Activated naive CD4-positive, alpha-beta T cell treated with anti-CD3 and anti-CD28 coated beads, Interleukin-2, amount 50 U/mL, for 72 hours (primary cell): ENCODE results near the gene SLC16A11. TPM values are rescaled to one million over a fixed set of nuclear protein-coding genes. Genes with fewer than 3 reads are reported as not detected.
A peak's percentile ranks its signal among the peaks of the same experiment; 100 is the strongest.

ENCODE experiments used
- ATAC-seq, 2 donors: fragments of 150-1000 bp; cut with Tn5 transposase; 2 replicates each; pipeline ENCODE4 v1.10.0; 2021; ENCODE audit warnings: mild to moderate bottlenecking in 2 of 2, moderate library complexity in 2 of 2
- DNase-seq, 2 donors: peaks; one replicate each; pipeline ENCODE4 v3.0.0; 2021 to 2022; ENCODE audit warnings: low spot score in 2 of 2
- H3K27ac Mint-ChIP-seq, 2 donors: one replicate each; pipeline ENCODE4 v1.8.0; 2022; ENCODE audit warnings: mild to moderate bottlenecking in 2 of 2, mixed read lengths in 2 of 2
- H3K36me3 Mint-ChIP-seq, 2 donors: one replicate each; pipeline ENCODE4 v1.8.0; 2022; ENCODE audit warnings: mixed read lengths in 2 of 2
- H3K9me3 Mint-ChIP-seq, 2 donors: one replicate each; pipeline ENCODE4 v1.8.0; 2022; ENCODE audit warnings: mixed read lengths in 2 of 2
- total RNA-seq, 2 donors: library from RNA; stranded (reverse); gene quantifications; one replicate each; pipeline ENCODE4 v1.2.3, GENCODE V29; 2022

Gene SLC16A11
- total RNA-seq, 2 donors from 2014 or later, result 0.30 to 1.1 TPM

DNA sequence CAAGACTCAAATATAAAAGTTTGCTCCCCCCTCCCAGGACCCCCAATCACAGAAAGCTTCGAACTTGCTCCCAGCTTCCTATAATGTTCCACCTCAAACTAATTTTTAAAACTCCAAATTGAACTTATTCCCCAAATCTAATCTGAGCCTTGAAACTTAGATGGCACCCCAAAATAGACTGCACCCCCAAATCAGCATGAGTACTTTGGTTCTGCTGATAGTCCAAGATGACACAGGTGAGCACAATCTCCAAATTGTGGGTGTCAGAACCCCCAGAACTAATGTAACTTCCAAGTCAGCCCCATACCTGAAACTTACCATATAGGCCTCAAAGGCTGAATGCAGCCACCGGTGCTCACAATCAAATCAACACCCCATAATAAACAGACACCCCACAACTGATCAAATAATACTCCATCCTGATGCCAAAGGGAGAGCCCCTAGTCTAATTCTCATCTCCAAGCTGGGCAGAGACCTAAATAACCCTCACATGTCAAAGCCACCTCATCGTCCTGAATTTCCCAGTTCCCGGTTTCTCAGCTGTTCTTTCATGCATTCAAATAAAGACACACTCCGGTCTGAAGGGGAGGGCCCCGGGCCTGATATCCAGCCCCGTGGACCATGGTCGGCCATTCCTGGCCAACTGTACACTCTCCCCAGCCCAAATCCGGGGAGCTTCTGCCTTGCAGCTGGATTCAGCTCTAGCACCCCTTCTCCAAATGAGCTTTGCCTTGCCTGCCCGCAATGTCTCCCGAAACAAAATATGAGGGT is 22.8 kb downstream of the SLC16A11 start:
- DNase-seq, result no peak
- Mint-ChIP-seq H3K27ac (peak overlapping the region in 1 of 2 donors; percentile 53), H3K36me3 (peaks cover 7 to 15% of the 10 kb centered on the region in 2 donors), H3K9me3 (no peaks in the 10 kb centered on the region)
- no peak for ATAC-seq

DNA sequence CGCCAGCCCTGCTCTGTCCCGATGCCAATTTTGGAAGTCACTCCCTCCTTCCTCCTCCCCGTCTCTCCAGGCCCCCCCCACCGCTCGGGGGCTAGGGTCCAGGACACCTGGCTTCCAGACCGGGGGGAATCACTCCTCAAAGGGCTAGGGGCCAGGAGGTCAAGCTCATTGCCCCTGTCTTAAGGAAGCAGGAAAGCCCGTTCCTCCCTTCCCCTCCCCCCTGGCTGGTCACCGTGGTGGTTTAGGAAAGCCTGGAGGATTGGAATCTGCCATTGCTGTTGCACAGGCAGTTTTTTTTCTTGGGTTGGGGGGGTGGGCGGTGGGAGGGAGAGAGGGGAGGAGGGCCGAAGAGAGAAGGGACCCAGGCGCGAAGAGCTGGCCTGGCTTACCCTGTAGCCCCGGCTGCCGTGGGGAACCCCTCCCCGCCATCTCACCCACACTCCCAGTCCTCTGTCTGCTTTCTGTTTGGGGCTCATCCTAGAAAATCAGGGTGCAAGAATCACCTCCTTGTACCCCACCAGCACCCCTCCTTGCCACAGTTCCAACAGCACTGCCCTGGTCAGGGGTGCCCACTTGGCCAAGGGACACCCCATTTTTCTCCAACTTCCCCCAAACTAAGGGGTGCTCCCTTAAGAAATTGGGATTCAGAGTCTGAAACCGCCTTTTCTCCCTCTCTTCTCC is 23.9 kb downstream of the SLC16A11 start:
- DNase-seq, result no peak
- no peak for ATAC-seq
- H3K36me3 Mint-ChIP-seq, result peaks cover 7 to 15% of the 10 kb centered on the region in 2 donors
- H3K27ac Mint-ChIP-seq, result no peak overlapping the region
- no peaks in the 10 kb centered on the region for H3K9me3 Mint-ChIP-seq

DNA sequence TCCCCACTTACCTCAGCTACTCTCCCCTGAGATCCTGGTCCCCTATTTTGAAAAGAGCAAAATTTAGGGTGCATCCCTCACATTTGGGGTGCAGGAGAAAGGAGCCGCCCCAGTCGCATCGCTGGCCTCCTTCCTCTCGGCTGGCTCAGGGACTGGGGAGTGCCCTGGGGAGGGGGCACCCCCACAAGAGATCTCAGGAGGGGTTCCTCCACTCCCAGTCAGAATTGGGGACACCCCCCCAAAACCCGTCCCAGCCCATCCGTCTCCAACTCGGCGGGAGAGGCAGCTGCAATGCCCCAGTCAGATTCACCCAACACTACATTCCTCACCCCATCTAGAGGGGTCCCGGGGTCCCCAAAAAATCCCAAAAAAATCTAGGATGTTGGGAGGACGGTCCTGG is 24.5 kb downstream of the SLC16A11 start:
- Mint-ChIP-seq H3K27ac (peak overlapping the region in 1 of 2 donors; percentile 22), H3K36me3 (peaks cover 9 to 17% of the 10 kb centered on the region in 2 donors), H3K9me3 (no peaks in the 10 kb centered on the region)
- ATAC-seq (no peak), DNase-seq (no peak)

DNA sequence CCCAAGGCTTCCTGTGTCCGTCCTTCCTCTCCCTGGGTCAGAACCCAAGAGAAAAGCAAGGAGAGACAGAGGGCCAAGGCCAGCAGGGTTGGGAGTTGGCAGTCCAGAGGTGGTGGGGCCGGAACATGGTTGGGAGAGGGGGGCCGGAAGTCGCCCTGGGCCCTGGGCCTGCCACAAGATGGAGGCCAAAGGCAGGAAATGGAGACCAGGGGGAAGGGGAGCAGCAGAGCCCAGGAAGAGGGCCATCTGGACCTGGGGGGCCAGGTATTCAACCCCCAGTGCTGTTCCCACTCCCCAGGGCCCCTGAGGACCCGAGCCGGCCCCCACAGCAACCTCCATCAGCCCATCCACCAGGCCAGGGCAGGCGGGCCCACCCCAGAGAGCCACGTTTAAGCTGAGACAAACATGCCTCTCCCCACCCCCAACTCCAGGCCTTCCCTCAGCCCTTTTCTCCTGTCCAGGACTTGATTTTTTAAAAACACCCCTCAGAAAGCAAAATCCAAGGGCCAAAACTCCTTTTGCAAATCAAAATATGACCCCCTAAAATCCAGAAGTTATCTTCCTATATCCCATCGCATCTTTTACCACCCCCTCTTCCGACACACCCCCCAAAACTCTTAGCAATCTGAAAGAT is 25.4 kb downstream of the SLC16A11 start:
- Mint-ChIP-seq H3K27ac (no peak overlapping the region), H3K36me3 (peaks cover 19 to 25% of the 10 kb centered on the region in 2 donors), H3K9me3 (no peaks in the 10 kb centered on the region)
- ATAC-seq, result no peak
- DNase-seq, result no peak

DNA sequence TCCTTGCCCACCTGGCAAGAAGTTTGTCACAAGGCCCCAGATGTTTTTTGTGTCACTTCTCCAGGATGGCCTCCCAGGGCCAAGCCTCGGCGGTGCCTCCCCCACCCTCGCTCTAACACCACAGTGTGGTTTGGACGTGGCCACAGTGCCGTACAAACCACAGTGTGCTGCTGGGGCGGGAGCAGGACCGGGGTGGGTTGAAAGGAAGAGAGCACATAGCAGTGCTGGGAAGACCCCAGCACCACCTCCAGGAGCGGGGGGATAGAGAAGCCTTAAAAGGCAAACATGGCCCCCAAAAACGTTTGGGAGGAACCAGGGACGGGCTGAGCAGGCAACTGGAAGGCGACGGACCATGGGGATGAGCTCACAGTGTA is 26.1 kb downstream of the SLC16A11 start:
- peak overlapping the region; percentile 9 to 49 for H3K27ac Mint-ChIP-seq
- DNase-seq (no peak), ATAC-seq (no peak)
- H3K9me3 Mint-ChIP-seq, result no peaks in the 10 kb centered on the region
- H3K36me3 Mint-ChIP-seq, result peaks cover 25% of the 10 kb centered on the region in 2 donors

DNA sequence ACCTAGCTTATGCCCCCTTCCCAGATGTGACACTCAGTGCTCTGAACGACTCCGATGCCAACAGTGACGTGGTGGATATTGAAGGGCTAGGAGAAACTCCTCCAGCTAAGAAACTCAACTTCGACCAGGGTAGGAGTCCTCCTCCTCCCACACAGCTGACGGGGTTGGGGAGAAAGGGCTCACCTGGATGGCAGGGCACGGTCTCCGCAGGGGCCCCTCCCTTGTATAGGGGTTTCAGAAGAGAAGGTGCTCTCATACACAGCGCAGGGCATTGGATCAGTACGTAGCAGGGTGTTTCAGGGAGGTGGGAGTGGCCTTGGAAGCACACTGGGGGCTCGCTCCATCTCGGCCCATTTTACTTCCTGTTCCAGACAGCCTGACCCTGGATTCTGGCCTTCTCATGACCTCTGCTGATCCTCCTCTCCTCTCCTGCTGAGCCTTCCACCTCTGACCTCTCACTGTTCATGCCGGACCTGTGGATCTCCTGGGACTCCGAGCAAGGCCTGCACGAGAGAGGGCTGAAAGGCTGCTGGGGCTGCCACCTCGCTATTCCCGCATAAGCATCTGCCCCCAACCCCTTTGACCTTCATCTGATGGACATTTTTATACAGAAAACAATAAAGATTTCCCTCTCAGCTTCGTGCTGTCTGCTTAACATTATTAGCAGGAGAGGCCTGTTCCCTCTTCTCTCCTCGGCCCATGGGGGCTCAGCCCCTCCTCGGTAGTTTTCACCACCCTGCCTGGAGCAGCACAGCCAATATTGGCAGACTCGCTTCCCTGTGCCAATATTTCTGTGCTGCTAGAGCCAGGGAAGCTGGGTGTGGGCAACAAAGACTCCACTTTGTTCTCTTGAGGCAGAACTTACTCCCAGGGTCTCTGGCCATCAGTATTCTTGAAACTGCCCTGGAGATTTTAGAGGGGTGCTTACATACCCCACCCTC is 26.7 kb downstream of the SLC16A11 start:
- peaks cover 27 to 28% of the 10 kb centered on the region in 2 donors for H3K36me3 Mint-ChIP-seq
- H3K9me3 Mint-ChIP-seq, result no peaks in the 10 kb centered on the region
- peak overlapping the region; percentile 9 to 97 for H3K27ac Mint-ChIP-seq
- DNase-seq, result no peak
- ATAC-seq, result no peak

DNA sequence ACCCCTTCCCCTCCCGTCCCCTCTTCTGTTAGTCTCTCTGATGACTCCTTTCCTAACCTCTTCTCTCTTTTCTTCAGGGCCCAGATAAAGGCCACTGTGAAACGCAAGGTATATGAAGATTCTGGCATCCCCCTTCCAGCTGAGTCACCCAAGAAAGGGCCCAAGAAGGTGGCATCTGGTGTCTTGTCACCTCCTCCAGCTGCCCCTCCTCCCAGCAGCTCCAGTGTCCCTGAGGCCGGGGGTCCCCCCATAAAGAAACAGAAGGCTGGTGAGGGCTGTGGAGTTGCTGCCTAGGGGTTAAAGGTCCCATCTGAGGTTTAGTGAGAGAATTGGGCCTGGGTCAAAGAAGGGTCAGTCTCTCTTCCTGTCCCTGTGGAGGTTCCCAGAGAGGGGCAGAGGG is 27.5 kb downstream of the SLC16A11 start:
- DNase-seq (no peak), ATAC-seq (no peak)
- Mint-ChIP-seq H3K9me3 (no peaks in the 10 kb centered on the region), H3K36me3 (peaks cover 32 to 35% of the 10 kb centered on the region in 2 donors), H3K27ac (peak overlapping the region; percentile 93 to 97)

DNA sequence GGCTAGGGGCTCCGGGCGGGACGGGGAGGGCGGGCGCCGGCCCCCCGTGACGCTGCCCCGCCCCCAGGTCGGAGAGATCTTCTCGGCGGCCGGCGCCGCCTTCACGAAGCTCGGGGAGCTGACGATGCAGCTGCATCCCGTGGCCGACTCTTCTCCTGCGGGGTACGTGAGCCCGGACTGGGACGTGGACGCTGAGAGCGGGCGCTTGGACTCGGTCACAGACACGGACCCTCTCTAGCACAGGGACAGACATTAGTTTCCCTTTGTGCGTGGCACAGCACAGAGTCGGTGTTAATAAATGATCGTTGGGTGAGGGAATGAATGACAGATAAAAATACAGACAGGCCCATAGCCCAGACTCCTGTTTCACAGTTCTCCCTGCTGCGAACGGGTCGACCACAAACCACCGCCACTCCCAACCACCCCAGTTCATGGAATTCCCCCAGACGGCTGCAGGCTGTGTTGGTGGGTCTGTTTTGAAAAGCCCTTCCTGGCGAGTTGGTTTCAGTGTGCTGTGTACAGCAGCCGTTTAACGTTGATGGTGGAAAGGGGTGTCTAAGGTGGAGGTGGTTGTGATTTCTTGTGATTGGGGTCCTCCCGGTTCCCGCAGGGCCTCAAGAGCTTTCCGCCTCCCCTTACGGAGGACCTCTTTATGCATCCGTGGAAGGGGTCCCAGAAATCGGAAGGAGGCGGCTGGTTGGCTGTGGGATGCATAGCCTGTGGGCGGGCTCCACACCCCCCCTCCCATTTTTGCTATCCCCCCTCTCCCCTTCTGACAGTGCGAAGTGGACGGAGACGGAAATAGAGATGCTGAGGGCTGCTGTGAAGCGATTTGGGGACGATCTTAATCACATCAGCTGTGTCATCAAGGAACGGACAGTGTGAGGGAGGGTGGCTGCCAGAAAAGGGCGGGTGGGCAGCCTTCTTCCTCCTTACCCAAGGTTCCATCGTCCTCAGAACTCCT is 28.6 kb downstream of the SLC16A11 start:
- DNase-seq (peak; percentile 61 to 90), ATAC-seq (peak; percentile 16 to 57)
- no peaks in the 10 kb centered on the region for H3K9me3 Mint-ChIP-seq
- peaks cover 32 to 35% of the 10 kb centered on the region in 2 donors for H3K36me3 Mint-ChIP-seq
- H3K27ac Mint-ChIP-seq, result peak overlapping the region; percentile 96 to 97

DNA sequence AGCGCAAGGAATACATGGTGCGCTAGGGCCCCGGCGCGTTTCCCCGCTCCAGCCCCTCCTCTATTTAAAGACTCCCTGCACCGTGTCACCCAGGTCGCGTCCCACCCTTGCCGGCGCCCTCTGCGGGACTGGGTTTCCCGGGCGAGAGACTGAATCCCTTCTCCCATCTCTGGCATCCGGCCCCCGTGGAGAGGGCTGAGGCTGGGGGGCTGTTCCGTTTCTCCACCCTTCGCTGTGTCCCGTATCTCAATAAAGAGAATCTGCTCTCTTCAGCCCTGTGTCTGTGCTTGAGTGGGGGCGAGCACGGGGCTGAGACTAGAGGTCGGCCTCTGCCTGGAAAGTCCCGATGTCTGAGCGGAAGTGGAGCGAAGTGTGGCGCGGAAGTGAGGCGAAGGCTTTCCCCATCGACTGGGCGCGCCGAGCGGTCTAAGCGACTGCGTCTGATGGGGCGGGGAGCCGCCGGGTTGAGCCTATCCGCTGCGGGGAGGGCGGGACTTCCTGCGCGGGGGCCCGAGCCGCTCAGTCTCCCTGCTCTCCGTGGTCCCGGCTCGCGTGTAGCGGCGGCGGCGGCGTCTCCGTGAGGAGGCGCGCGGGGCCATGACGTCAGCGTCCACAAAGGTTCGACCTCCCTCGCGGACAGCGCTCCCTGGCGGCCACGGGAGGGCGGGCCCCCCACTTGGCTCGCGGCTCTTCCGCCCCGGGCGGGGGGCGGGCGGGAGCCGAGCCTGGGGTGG is 29.5 kb downstream of the SLC16A11 start:
- H3K27ac Mint-ChIP-seq, result peak overlapping the region; percentile 97 to 98

DNA sequence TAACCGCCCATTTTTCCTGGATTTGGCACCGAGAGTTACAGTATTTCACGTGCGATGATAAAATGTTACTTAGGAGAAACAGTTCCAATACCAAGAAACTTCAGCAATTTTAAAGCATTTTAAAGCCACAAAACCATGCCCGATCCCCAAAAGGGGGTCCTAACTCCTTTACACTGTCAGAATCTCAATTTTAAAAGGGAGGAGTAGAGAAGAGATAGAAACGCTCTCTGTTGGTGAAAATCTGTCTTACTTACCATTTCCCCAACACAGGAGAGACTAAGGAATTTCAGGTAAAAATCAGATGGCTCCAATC is 32.0 kb downstream of the SLC16A11 start:
- no peak for DNase-seq
- no peak for ATAC-seq
- peaks cover 25 to 35% of the 10 kb centered on the region in 2 donors for H3K36me3 Mint-ChIP-seq
- H3K27ac Mint-ChIP-seq, result peak overlapping the region; percentile 97 to 98
- no peaks in the 10 kb centered on the region for H3K9me3 Mint-ChIP-seq

More for the DNA sequence above, 29.5 kb downstream of the SLC16A11 start:
- ATAC-seq, result peak; percentile 84 to 91
- Mint-ChIP-seq H3K9me3 (no peaks in the 10 kb centered on the region), H3K36me3 (peaks cover 32 to 40% of the 10 kb centered on the region in 2 donors)
- DNase-seq, result peak; percentile 96

DNA sequence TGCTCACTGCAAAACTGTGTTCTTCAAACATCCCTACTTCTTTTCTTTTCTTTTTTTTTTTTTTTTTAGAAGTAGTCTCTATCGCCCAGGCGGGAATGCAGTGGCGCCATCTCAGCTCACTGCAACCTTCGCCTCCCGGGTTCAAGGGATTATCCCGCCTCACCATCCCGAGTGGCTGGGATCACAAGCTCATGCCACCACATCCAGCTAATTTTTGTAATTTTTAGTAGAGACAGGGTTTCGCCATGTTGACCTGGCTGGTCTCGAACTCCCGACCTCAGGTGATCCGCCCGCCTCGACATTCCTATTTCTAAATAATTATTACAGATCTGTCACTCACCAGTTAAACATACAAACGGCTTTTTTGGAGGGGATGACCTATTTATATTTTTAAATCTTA is 32.5 kb downstream of the SLC16A11 start:
- Mint-ChIP-seq H3K9me3 (no peaks in the 10 kb centered on the region), H3K36me3 (peaks cover 25 to 35% of the 10 kb centered on the region in 2 donors), H3K27ac (peak overlapping the region; percentile 97 to 98)
- DNase-seq (no peak), ATAC-seq (no peak)

DNA sequence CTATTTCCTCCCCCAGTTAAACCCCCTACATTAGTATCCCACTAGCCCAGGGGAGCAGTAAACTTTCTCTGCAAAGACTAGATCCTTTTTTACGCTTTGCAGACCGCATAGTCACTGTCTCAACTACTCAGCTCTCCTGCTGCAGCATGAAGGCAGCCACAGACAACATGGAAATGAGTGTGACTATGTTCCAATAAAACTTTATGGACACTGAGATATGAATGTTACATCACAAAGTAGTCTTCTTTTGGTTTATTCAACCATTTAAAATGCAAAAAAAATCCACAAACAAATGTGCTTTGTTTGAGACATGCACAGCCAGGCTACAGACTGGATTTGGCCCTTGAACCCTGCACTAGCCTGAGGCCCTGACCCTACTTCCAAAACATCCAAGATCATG is 33.4 kb downstream of the SLC16A11 start:
- DNase-seq, result no peak
- Mint-ChIP-seq H3K27ac (peak overlapping the region in 1 of 2 donors; percentile 30), H3K36me3 (peaks cover 25 to 35% of the 10 kb centered on the region in 2 donors), H3K9me3 (no peaks in the 10 kb centered on the region)
- no peak for ATAC-seq

DNA sequence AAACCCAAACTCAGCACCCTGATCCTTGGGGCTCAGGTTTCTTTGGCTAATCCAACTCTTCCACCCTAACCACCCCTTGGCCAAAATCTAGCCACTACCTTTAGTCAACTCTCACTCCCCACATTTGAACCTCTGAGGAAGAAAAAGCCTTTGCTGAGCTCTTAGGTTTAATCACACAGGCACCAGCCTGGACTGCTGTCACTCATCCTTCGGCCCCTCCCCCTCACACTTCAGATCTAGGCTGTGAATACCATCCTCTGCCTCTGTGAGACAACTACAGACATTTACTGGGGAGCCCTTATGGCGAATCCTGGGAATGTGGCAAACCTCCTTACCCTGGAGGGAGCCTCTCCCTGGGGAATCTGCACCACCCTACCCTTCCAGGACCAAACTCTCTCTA is 36.7 kb downstream of the SLC16A11 start:
- DNase-seq (no peak), ATAC-seq (no peak)
- Mint-ChIP-seq H3K36me3 (peaks cover 5 to 14% of the 10 kb centered on the region in 2 donors), H3K9me3 (no peaks in the 10 kb centered on the region), H3K27ac (peak overlapping the region; percentile 8 to 52)

DNA sequence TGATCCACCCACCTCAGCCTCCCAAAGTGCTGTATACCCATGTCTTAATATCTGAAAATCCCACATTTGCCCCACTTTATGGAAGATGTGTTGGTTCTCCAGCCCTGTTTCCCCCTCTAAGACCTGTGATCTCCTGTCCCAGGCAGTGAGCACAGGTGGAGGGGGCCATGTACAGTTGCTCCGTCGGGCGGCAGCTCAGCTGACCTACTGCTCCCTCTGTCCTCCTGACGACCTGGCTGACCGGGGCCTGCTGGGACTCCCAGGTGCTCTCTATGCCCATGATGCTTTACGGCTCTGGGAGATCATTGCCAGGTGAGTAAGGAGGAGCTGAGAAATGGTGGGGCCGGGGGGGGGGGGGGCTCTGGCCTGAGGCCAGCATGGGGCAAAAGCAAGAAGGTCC is 38.2 kb downstream of the SLC16A11 start:
- ATAC-seq, result no peak
- Mint-ChIP-seq H3K9me3 (no peaks in the 10 kb centered on the region), H3K27ac (no peak overlapping the region), H3K36me3 (peaks cover 0 to 12% of the 10 kb centered on the region in 2 donors)
- DNase-seq, result no peak
